HFF-Myc (cell line): ENCODE data around the gene DPYSL3.

Experiments used
- DNase-seq: peaks from one replicate; pipeline ENCODE4 v3.0.0-alpha.2; 2011; ENCODE audit warnings: low read depth; ENCODE audit errors: extremely low read depth
- H3K4me3 ChIP-seq: replicated peaks from 2 replicates; pipeline ENCODE4 v1.5.1; 2011; ENCODE audit warnings: low read depth, mild to moderate bottlenecking, control low read depth, low read length
- TF ChIP-seq, protein P1 (sequence below): IDR thresholded peaks from 2 replicates; pipeline ENCODE4 v1.5.1; 2012; ENCODE audit warnings: mild to moderate bottlenecking, low read depth, low read length, control low read depth; ENCODE audit errors: missing control alignments

The DPYSL3 gene

DNA sequence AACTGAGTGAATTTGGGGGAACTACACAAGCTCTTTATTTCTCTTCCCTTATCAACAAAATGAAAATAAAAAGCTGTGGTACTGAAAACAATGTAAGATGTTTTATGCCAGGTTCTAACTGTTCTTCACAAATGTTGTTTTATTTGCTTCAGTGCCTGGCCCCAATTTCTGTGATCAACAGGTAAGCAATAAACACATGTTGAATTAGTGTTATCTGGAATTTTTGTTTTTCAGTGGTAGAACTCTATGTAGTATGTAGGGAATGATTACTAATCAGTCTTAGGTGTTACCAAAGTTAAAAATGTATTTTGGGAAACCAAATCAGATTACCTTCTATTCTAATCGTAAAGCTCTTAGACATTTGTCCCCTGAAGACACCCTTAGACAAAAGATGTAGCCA lies 7.5 kb upstream of the DPYSL3 start:
- no peak for DNase-seq
- H3K4me3 ChIP-seq: no peak overlapping the region
- TF ChIP-seq, protein P1, sequence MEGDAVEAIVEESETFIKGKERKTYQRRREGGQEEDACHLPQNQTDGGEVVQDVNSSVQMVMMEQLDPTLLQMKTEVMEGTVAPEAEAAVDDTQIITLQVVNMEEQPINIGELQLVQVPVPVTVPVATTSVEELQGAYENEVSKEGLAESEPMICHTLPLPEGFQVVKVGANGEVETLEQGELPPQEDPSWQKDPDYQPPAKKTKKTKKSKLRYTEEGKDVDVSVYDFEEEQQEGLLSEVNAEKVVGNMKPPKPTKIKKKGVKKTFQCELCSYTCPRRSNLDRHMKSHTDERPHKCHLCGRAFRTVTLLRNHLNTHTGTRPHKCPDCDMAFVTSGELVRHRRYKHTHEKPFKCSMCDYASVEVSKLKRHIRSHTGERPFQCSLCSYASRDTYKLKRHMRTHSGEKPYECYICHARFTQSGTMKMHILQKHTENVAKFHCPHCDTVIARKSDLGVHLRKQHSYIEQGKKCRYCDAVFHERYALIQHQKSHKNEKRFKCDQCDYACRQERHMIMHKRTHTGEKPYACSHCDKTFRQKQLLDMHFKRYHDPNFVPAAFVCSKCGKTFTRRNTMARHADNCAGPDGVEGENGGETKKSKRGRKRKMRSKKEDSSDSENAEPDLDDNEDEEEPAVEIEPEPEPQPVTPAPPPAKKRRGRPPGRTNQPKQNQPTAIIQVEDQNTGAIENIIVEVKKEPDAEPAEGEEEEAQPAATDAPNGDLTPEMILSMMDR: no peak

DNA sequence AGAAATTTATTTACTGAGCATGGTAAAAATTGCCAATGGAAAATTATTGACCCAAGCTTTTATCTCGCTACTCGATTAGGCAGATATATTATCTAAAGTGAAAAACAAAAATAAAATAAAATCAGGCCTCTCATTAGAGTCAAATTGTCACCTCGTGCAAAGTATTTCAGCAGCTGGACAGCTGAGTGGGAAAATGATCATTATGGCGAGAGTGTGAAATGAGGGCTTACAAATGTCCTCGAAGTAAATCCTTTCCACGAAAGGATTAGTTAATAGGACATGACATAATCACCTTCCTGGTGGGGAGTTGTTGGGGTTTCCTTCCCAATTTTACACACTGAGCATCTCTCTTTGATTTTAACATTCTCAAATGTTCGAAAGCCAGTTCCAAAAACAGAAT lies 5.4 kb upstream of the DPYSL3 start:
- H3K4me3 ChIP-seq: no peak overlapping the region
- TF ChIP-seq, protein P1: no peak
- no peak for DNase-seq

DNA sequence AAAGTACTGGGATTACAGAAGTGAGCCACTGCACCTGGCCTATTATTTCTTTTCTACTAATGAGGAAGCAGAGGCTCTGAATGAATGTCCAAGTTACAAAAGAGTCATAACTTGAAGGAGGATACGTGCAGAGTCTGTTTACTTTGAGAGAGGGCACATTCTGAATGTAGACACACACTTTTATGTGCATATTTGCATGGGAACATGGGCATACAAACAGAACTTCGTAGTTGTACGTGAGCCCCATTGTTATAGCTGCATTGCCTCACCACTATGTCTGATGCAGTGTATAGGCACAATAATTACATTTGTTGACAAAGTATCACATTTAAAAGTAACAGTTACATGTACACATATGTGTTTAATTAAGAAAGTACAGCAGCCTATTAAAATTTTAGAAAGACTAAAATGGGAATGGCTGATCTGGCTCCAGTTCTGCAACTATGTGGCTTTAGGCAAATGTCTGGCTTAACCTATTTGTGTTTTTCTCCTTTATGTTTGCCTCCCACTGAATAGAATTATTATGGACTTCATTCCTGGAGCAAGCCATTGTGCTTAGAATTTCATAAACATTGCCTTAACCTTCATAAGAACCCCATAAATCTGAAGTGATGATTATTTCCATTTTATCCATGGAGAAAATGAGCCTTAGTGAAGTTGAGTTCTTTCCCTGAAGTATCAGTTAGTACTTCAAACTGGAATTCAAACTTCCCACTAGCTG lies 3.0 kb upstream of the DPYSL3 start:
- TF ChIP-seq, protein P1: no peak
- no peak for DNase-seq
- no peak overlapping the region for H3K4me3 ChIP-seq

DNA sequence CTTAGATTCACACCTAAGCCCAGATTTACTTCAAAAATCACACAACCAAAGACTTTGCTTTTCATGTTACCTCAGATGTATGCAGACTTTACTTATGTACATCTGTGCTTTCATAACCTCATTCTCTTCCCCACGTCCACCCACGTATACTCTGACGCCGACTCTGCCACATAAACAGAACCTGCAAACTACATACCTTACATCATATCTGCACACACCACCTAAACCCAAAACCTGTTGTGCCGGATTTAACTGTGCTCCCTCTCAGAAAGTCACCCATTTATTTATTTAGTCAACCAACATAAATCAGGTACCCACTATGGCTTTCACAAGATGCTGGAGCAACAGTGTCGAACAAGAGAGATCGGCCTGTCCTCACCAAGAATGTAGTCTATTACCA lies 1.0 kb upstream of the DPYSL3 start:
- no peak for DNase-seq
- TF ChIP-seq, protein P1: no peak
- no peak overlapping the region for H3K4me3 ChIP-seq

DNA sequence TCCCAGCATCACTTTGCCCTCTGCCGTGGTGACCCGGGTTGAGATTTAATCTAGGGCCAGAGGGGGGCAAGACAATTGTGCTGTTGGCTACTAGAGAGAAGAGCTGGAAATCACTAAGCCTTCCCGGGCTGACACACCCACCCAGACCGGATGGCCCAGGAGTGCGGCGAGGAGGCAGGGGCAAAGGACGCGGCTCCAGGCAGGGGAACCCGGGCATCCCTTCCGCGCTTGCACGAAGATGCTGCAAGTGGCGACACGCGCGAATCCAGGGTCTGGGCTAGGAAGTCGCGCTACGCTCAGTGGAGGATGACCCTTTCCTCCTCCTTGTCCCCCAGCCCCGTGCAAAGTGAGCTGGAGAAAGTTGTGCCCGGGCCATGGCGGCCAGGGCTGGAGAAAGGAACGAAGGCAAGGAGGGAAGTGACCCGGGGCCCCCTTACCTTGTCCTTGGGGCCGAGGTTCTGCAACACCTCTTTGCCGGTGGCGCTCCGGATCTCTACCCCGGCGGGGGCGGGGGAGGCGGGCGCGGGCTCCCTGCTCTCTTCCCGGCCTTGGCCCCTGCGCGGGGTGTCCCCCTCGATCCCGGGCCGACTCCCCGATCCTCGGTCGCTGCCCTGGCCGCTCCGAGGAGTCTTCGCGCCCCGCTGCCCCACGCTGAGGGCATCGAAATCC lies 693 bp downstream of the DPYSL3 start:
- no peak for DNase-seq
- TF ChIP-seq, protein P1: no peak
- H3K4me3 ChIP-seq: peak overlapping the region; percentile 90

DNA sequence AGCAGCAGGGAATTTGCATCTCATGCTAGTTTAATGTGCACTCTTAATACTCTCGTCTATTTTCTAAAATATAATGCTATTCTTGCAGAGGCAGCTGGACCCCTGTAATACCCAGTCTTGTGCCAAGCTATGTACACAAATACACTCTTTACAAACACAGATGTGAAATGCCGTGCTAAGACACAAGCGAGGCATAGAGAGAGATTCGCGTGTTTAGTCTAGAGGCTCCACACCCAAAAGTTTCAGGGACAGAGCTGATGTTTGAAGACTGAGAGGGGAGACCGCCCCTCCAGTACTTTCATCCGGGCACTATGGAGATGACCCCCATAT lies 1.2 kb downstream of the DPYSL3 start:
- no peak for DNase-seq
- TF ChIP-seq, protein P1: no peak
- peak overlapping the region; percentile 90 for H3K4me3 ChIP-seq
